GM12891 (cell line): ENCODE results near the gene FBXL12.
A peak's percentile ranks its signal among the peaks of the same experiment; 100 is the strongest.

Experiments
- DNase-seq: peaks from one replicate; pipeline ENCODE4 v3.0.0; 2011; ENCODE audit warnings: low spot score; ENCODE audit not compliant: insufficient read length
- FAIRE-seq: peaks from 2 replicates; lab custom pipeline; 2011; peaks lifted over from hg19 to GRCh38; lab: Jason Lieb, UNC
- PAX5 ChIP-seq: IDR thresholded peaks from 2 replicates; pipeline ENCODE4 v1.6.1; 2011; ENCODE audit warnings: low read length, moderate library complexity, mild to moderate bottlenecking; ENCODE audit not compliant: insufficient read depth, severe bottlenecking
- POLR2A ChIP-seq: IDR thresholded peaks from 2 replicates; pipeline ENCODE4 v1.6.1; 2011; ENCODE audit warnings: low read depth, low read length, control low read depth
- POLR2AphosphoS5 ChIP-seq: IDR thresholded peaks from 2 replicates; pipeline ENCODE4 v1.6.1; 2011; ENCODE audit warnings: low read depth, low read length, control low read depth
- POU2F2 ChIP-seq: IDR thresholded peaks from 2 replicates; pipeline ENCODE4 v1.6.1; 2011; ENCODE audit warnings: low read depth, mild to moderate bottlenecking, control low read depth, low read length, moderate library complexity
- SPI1 ChIP-seq: IDR thresholded peaks from 2 replicates; pipeline ENCODE4 v1.6.1; 2011; ENCODE audit warnings: low read depth, low read length, control low read depth
- TAF1 ChIP-seq: IDR thresholded peaks from 2 replicates; pipeline ENCODE4 v1.6.1; 2011; ENCODE audit warnings: low read depth, low read length, control low read depth

The FBXL12 gene

GRCh38 chr19:9782338-9782737 is 36.5 kb downstream of the FBXL12 start:
- TF ChIP-seq POLR2A (no peak), POU2F2 (no peak), SPI1 (no peak), PAX5 (no peak)
- DNase-seq (no peak), FAIRE-seq (no peak)

- peak; percentile 93 for DNase-seq
- TF ChIP-seq POLR2A, result peak; percentile 80
- peak; percentile 83; the same call in 1 of the 2 replicates for TF ChIP-seq POU2F2
- TF ChIP-seq PAX5, result no peak
- peak; percentile 74 for TF ChIP-seq TAF1
- peak; percentile 52; the same call in 1 of the 2 replicates for TF ChIP-seq SPI1
- peak; percentile 84 for TF ChIP-seq POLR2AphosphoS5
- peak; percentile 100 for FAIRE-seq
Measured at GRCh38 chr19:9768175-9769112, 50.4 kb downstream of the FBXL12 start, which contains the start of gene ZNF846. TSS of gene ZNF846 (minus strand) at chr19:9768738. CDS start at chr19:9764950, 3,788 bp downstream.
